HepG2 (cell line): ENCODE results near the gene STPG4. TPM values are rescaled to one million over a fixed set of nuclear protein-coding genes. Genes with fewer than 3 reads are reported as not detected.

Source experiments
- ELF1 ChIP-seq: sonication (generic); formaldehyde crosslinking; IDR thresholded peaks from 2 replicates; pipeline ENCODE4 v1.4.0; 2020; ENCODE audit warnings: missing genetic modification reagents
- KAT2B ChIP-seq: fragments of 150-350 bp; IDR thresholded peaks from 2 replicates; pipeline ENCODE4 v1.6.1; 2014; ENCODE audit warnings: low read depth, low read length, borderline replicate concordance
- TSC22D2 ChIP-seq: sonication (generic); formaldehyde crosslinking; IDR thresholded peaks from 2 replicates; pipeline ENCODE4 v1.5.1; 2020; ENCODE audit warnings: missing genetic modification reagents, mild to moderate bottlenecking, borderline replicate concordance
- ZFP36 ChIP-seq: fragments of 150-350 bp; IDR thresholded peaks from 2 replicates; pipeline ENCODE4 v1.6.1; 2018; ENCODE audit warnings: borderline replicate concordance, low read length, low read depth; ENCODE audit not compliant: partially characterized antibody
- ZSCAN31 ChIP-seq: sonication (generic); formaldehyde crosslinking; IDR thresholded peaks from 2 replicates; pipeline ENCODE4 v1.5.0; 2020; ENCODE audit warnings: low read depth, mild to moderate bottlenecking, missing genetic modification reagents
- ZUFSP ChIP-seq: sonication (generic); formaldehyde crosslinking; IDR thresholded peaks from 2 replicates; pipeline ENCODE4 v1.9.0; 2021; ENCODE audit warnings: missing genetic modification reagents, mild to moderate bottlenecking, borderline replicate concordance
- polyA plus RNA-seq, 8 experiments: library from polyadenylated mRNA; depleted of rRNA in 3 of 8; stranded (reverse) in 7 of 8; unstranded in 1 of 8; fragments of >200 nt; fragmentation: Illumina TruSeq in 4 of 8; extraction: Trizol in 4 of 8; gene quantifications; 2 replicates each; pipeline versions ENCODE4 v1.2.1 to v1.2.3, GENCODE V29; 2011 to 2016; ENCODE audit warnings: low read depth in 4 of 8, missing spikeins in 1 of 8, mixed read lengths in 1 of 8; ENCODE audit not compliant: insufficient read depth in 1 of 8
- total RNA-seq, 5 experiments: library from RNA; depleted of rRNA; stranded (reverse); fragments of >200 nt; fragmentation: Illumina TruSeq; extraction: Trizol; gene quantifications; 2 replicates each; pipeline ENCODE4 v1.2.3, GENCODE V29; 2016; ENCODE audit warnings: low read depth in 1 of 5
- TF ChIP-seq, protein P1 (sequence below): IDR thresholded peaks from 2 replicates; pipeline ENCODE4 v1.6.1; 2016; ENCODE audit warnings: control low read depth
- TF ChIP-seq, protein P2 (sequence below): IDR thresholded peaks from 2 replicates; pipeline ENCODE4 v1.6.1; 2016; ENCODE audit warnings: low read depth

The STPG4 gene
- total and polyA plus RNA-seq, 2 of the 13 experiments (the other 11 are each of a cell fraction or from before 2014, with no cell fraction given) = 0.11 to 0.15 TPM

DNA sequence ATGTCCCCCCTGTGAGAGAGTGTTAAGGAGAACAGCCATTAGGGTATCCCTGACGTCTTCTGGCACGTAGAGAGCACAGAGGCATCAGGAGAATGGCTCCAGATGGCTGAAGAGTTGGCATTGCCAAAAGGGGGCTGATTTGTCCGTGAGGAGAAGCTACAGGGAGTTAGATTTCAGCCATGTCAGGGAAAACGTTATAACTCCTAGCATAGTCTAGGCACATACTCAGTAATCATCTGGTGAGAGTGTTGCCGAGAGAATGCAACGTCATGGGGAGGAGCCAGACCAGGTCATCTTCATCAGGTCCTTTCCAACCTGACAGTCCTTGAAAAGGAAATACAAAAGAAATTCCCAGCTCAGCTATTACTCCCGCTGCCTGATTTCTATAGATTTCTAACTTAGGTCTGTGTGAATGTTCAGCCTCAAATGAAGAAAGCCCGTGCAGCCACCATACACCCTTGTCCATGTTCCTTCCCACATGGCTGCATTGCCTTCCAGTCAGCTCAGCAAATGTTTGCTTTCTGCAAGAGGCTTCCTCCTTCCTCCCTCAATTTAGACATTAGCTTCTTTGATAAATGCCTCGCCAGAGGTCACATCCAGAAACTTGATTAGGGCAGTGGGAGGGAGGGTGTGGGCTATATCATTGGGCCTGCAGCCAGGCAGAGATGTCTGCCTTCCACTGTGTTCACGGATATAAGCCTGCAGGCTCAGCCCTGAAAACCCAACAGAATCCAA is 93.0 kb downstream of the STPG4 start (continued):
- TF ChIP-seq, protein P1, sequence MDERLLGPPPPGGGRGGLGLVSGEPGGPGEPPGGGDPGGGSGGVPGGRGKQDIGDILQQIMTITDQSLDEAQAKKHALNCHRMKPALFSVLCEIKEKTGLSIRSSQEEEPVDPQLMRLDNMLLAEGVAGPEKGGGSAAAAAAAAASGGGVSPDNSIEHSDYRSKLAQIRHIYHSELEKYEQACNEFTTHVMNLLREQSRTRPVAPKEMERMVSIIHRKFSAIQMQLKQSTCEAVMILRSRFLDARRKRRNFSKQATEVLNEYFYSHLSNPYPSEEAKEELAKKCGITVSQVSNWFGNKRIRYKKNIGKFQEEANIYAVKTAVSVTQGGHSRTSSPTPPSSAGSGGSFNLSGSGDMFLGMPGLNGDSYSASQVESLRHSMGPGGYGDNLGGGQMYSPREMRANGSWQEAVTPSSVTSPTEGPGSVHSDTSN (CRISPR knock-in tag) = no peak
- TF ChIP-seq, protein P2, sequence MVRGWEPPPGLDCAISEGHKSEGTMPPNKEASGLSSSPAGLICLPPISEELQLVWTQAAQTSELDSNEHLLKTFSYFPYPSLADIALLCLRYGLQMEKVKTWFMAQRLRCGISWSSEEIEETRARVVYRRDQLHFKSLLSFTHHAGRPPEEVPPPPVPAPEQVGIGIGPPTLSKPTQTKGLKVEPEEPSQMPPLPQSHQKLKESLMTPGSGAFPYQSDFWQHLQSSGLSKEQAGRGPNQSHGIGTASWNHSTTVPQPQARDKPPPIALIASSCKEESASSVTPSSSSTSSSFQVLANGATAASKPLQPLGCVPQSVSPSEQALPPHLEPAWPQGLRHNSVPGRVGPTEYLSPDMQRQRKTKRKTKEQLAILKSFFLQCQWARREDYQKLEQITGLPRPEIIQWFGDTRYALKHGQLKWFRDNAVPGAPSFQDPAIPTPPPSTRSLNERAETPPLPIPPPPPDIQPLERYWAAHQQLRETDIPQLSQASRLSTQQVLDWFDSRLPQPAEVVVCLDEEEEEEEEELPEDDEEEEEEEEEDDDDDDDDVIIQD (CRISPR knock-in tag) = no peak
- TF ChIP-seq ZFP36 = no peak
- TF ChIP-seq KAT2B = no peak
- no peak for TF ChIP-seq ZSCAN31
- no peak for TF ChIP-seq ZUFSP
- TF ChIP-seq TSC22D2 (CRISPR knock-in tag) = no peak
- TF ChIP-seq ELF1 (CRISPR knock-in tag) = no peak
